Endothelial cell of umbilical vein (primary cell): ENCODE data around the gene BRD3. TPM values are rescaled to one million over a fixed set of nuclear protein-coding genes. Genes with fewer than 3 reads are reported as not detected.

ENCODE experiments used
- BruUV-seq: library from RNA; stranded (reverse); fragments of 400-500 nt; replicated peaks from 2 replicates; lab custom pipeline; 2021; lab: Mats Ljungman, UMichigan
- CTCF ChIA-PET: fragments of 300-600, 350-600 bp; sonication (Branson Sonifier 250); formaldehyde crosslinking; loops from one replicate; lab custom pipeline; 2021; ENCODE audit warnings: antibody characterized with exemption, inconsistent platforms; lab: Charles Lee
- POLR2A ChIA-PET: fragments of 300-600, 350-600 bp; sonication (Branson Sonifier 250); formaldehyde crosslinking; loops from one replicate; lab custom pipeline; 2021; ENCODE audit warnings: antibody characterized with exemption, inconsistent platforms; lab: Charles Lee
- DNase-seq: peaks from one replicate; pipeline ENCODE4 v3.0.0-alpha.2; 2011; ENCODE audit warnings: low read depth, low spot score
- FAIRE-seq: peaks from 2 replicates; lab custom pipeline; 2011; peaks lifted over from hg19 to GRCh38; lab: Jason Lieb, UNC
- H2AFZ ChIP-seq: 2 replicates; pipeline ENCODE4 v1.6.0; 2012; ENCODE audit warnings: low read depth, low read length, control low read depth, inconsistent platforms
- H3K27ac ChIP-seq: 2 replicates; pipeline ENCODE4 v1.5.1; 2011; ENCODE audit warnings: low read depth, mild to moderate bottlenecking, control low read depth, low read length, moderate library complexity; ENCODE audit not compliant: insufficient read depth
- H3K27me3 ChIP-seq, 2 experiments: 2 replicates each; pipeline versions ENCODE4 v1.6.0 to v1.6.1; 2011; ENCODE audit warnings: low read length in 2 of 2, mixed read lengths in 1 of 2; ENCODE audit not compliant: control insufficient read depth in 2 of 2, insufficient read depth in 2 of 2
- H3K36me3 ChIP-seq, 2 experiments: 2 replicates in 1 of 2; 3 replicates in 1 of 2; pipeline ENCODE4 v1.5.1; 2011; ENCODE audit warnings: low read length in 2 of 2, mild to moderate bottlenecking in 1 of 2, moderate library complexity in 1 of 2; ENCODE audit not compliant: control insufficient read depth in 2 of 2, insufficient read depth in 2 of 2; ENCODE audit errors: extremely low read depth in 1 of 2
- H3K4me1 ChIP-seq: 3 replicates; pipeline ENCODE4 v1.5.1; 2011; ENCODE audit warnings: mild to moderate bottlenecking, low read length; ENCODE audit not compliant: control insufficient read depth, insufficient read depth; ENCODE audit errors: extremely low read depth
- H3K4me2 ChIP-seq: 2 replicates; pipeline ENCODE4 v1.6.1; 2011; ENCODE audit warnings: low read length, control low read depth, mixed read lengths; ENCODE audit not compliant: insufficient read depth
- H3K4me3 ChIP-seq, 3 experiments: fragments of 200-600 bp in 1 of 3; sonication (generic), shearing (Covaris generic) in 1 of 3; replicated peaks in 1 of 3; 2 replicates each; pipeline ENCODE4 v1.5.1; 2011 to 2016; ENCODE audit warnings: control low read depth in 3 of 3, low read length in 3 of 3, mild to moderate bottlenecking in 2 of 3, inconsistent platforms in 1 of 3, low read depth in 1 of 3, moderate library complexity in 1 of 3; ENCODE audit not compliant: insufficient read depth in 1 of 3
- H3K79me2 ChIP-seq: 2 replicates; pipeline ENCODE4 v1.6.0; 2012; ENCODE audit warnings: low read length, inconsistent platforms; ENCODE audit not compliant: control insufficient read depth, insufficient read depth
- H3K9ac ChIP-seq: replicated peaks from 2 replicates; pipeline ENCODE3; 2011; ENCODE audit warnings: low read length, control low read depth; ENCODE audit not compliant: insufficient read depth; ENCODE audit errors: extremely low read depth
- H3K9me1 ChIP-seq: replicated peaks from 3 replicates; pipeline ENCODE4 v1.6.0; 2011; ENCODE audit warnings: mild to moderate bottlenecking, low read length; ENCODE audit not compliant: control insufficient read depth, insufficient read depth; ENCODE audit errors: extremely low read depth
- H3K9me3 ChIP-seq: replicated peaks from 2 replicates; pipeline ENCODE4 v1.5.1; 2012; ENCODE audit warnings: low read length, inconsistent platforms; ENCODE audit not compliant: control insufficient read depth, insufficient read depth
- H4K20me1 ChIP-seq: replicated peaks from 2 replicates; pipeline ENCODE3; 2011; ENCODE audit warnings: mild to moderate bottlenecking, low read length; ENCODE audit not compliant: control insufficient read depth, insufficient read depth; ENCODE audit errors: extremely low read depth
- CTCF ChIP-seq, 2 donors: IDR thresholded peaks; 1 replicate in 1 of 2; 2 replicates in 1 of 2; pipeline ENCODE4 v1.5.1; 2011; ENCODE audit warnings: low read length in 2 of 2, mild to moderate bottlenecking in 2 of 2, moderate library complexity in 2 of 2, control low read depth in 1 of 2, inconsistent platforms in 1 of 2, low read depth in 1 of 2; ENCODE audit not compliant: insufficient read depth in 1 of 2; ENCODE audit errors: extremely low read depth in 1 of 2
- EZH2 ChIP-seq: IDR thresholded peaks from 2 replicates; pipeline ENCODE4 v1.6.1; 2012; ENCODE audit warnings: borderline replicate concordance, low read depth, mild to moderate bottlenecking, moderate library complexity, low read length, inconsistent platforms; ENCODE audit not compliant: severe bottlenecking
- FOS ChIP-seq: IDR thresholded peaks from 2 replicates; pipeline ENCODE4 v1.6.1; 2011; ENCODE audit warnings: mild to moderate bottlenecking, low read length, moderate library complexity, borderline replicate concordance; ENCODE audit not compliant: insufficient read depth
- GATA2 ChIP-seq: IDR thresholded peaks from 2 replicates; pipeline ENCODE4 v1.7.0; 2011; ENCODE audit warnings: low read depth, mild to moderate bottlenecking, moderate library complexity, mixed read lengths, low read length; ENCODE audit not compliant: insufficient read length, insufficient read depth
- JUN ChIP-seq: IDR thresholded peaks from 2 replicates; pipeline ENCODE4 v1.6.1; 2011; ENCODE audit warnings: borderline replicate concordance, low read depth; ENCODE audit not compliant: insufficient read length, insufficient read depth
- MAX ChIP-seq: IDR thresholded peaks from 2 replicates; pipeline ENCODE4 v1.6.1; 2011; ENCODE audit not compliant: insufficient read depth, insufficient read length
- MYC ChIP-seq: IDR thresholded peaks from one replicate; pipeline ENCODE4 v1.6.1; 2011; ENCODE audit warnings: mild to moderate bottlenecking, low read depth, low read length
- POLR2A ChIP-seq: IDR thresholded peaks from 2 replicates; pipeline ENCODE4 v1.6.1; 2012; ENCODE audit warnings: low read depth, mild to moderate bottlenecking, control low read depth, low read length
- POLR2AphosphoS5 ChIP-seq: IDR thresholded peaks from 2 replicates; pipeline ENCODE4 v1.6.1; 2012; ENCODE audit warnings: low read depth, mild to moderate bottlenecking, control low read depth, low read length, moderate library complexity; ENCODE audit not compliant: insufficient read depth
- dilution Hi-C: fragments of 300-500 bp; cut with MboI; formaldehyde crosslinking; loops from one replicate; pipeline ENCODE4 v1.15.0; 2019; ENCODE audit warnings: low sequenced_read_pairs; ENCODE audit not compliant: extremely low pct_ligation_motif_present
- intact Hi-C: fragments of 100-400 bp; cut with micrococcal nuclease; formaldehyde crosslinking; loops from one replicate; pipeline ENCODE4 v1.10.0; 2022
- polyA plus RNA-seq, 4 experiments: library from polyadenylated mRNA; depleted of rRNA in 3 of 4; stranded (reverse) in 3 of 4; unstranded in 1 of 4; fragments of >200 nt; gene quantifications; 2 replicates each; pipeline versions ENCODE4 v1.2.1 to v1.2.3, GENCODE V29; 2011 to 2012; ENCODE audit warnings: missing spikeins in 1 of 4
- total RNA-seq: library from RNA; stranded (reverse); gene quantifications from 2 replicates; pipeline ENCODE4 v1.2.3, GENCODE V29; 2021

Gene BRD3
- total and polyA plus RNA-seq, 2 donors (not counting 3 experiments of a cell fraction or from before 2014, with no cell fraction given) = 10.5 to 47.1 TPM

- TF ChIP-seq MAX = no peak
- no peak for TF ChIP-seq POLR2AphosphoS5
- TF ChIP-seq FOS = no peak
- TF ChIP-seq JUN = no peak
- no peak for TF ChIP-seq POLR2A
- TF ChIP-seq EZH2 = no peak
- no peak for TF ChIP-seq CTCF (IDR thresholded peaks at IDR 0.05; ENCODE audit: extremely low read depth in 1 of 2, insufficient read depth in 1 of 2, low read depth in 1 of 2, low read length in 2 of 2)
- no peak for TF ChIP-seq GATA2
- no peak for TF ChIP-seq MYC
- peaks cover 8 to 59% of the 10 kb centered on the region in 2 experiments for H3K36me3 ChIP-seq
- no peak overlapping the region for H3K4me3 ChIP-seq
- CTCF ChIA-PET = no interaction called here
- H3K9me3 ChIP-seq = no peaks in the 10 kb centered on the region
- dilution Hi-C loops (no loop called here), intact Hi-C loops (no loop called here)
- no peaks in the 10 kb centered on the region for H3K4me1 ChIP-seq
- no peak for DNase-seq
- no peaks in the 10 kb centered on the region for H3K79me2 ChIP-seq
- H4K20me1 ChIP-seq = no peaks in the 10 kb centered on the region
- POLR2A ChIA-PET = no interaction called here
- H3K9me1 ChIP-seq = no peaks in the 10 kb centered on the region
- FAIRE-seq = no peak
- H3K27me3 ChIP-seq = no peaks in the 10 kb centered on the region
- no peak overlapping the region for H3K9ac ChIP-seq
- BruUV-seq = no TSS peak
- H2AFZ ChIP-seq = no peak overlapping the region
- H3K4me2 ChIP-seq = no peak overlapping the region
- no peak overlapping the region for H3K27ac ChIP-seq
These were observed 30.2 kb downstream of the BRD3 start for GRCh38 chr9:134037641-134038040.
